Common myeloid progenitor, CD34-positive (primary cell): ENCODE results near the gene DDX10.

Source experiments
- CTCF ChIA-PET: fragments of 350-600 bp; sonication (Branson Sonifier 250); formaldehyde crosslinking; loops from one replicate; lab custom pipeline; 2021; ENCODE audit warnings: antibody characterized with exemption; lab: Charles Lee
- POLR2A ChIA-PET: fragments of 350-600 bp; sonication (Branson Sonifier 250); formaldehyde crosslinking; loops from one replicate; lab custom pipeline; 2021; ENCODE audit warnings: antibody characterized with exemption; lab: Charles Lee
- DNase-seq, 3 donors: peaks; one replicate each; pipeline versions ENCODE4 v3.0.0 to v3.0.0-alpha.2; 2013
- H3K27ac ChIP-seq, 2 experiments: 1 replicate in 1 of 2; 2 replicates in 1 of 2; pipeline ENCODE4 v1.7.0; 2013; ENCODE audit warnings: inconsistent platforms in 2 of 2, low read length in 2 of 2, mild to moderate bottlenecking in 2 of 2, low read depth in 1 of 2, moderate library complexity in 1 of 2; ENCODE audit not compliant: severe bottlenecking in 2 of 2, insufficient read depth in 1 of 2, poor library complexity in 1 of 2
- H3K27me3 ChIP-seq, 5 experiments: replicated peaks in 2 of 5; 1 replicate in 3 of 5; 2 replicates in 2 of 5; pipeline versions ENCODE4 v1.6.1 to v1.7.0; 2013; ENCODE audit warnings: low read length in 4 of 5, mild to moderate bottlenecking in 2 of 5, moderate library complexity in 2 of 5, inconsistent platforms in 1 of 5; ENCODE audit not compliant: insufficient read depth in 5 of 5, control insufficient read depth in 4 of 5
- H3K36me3 ChIP-seq, 4 experiments: 1 replicate in 2 of 4; 2 replicates in 2 of 4; pipeline versions ENCODE4 v1.6.1 to v1.7.0; 2013; ENCODE audit warnings: low read length in 3 of 4, control low read depth in 1 of 4, mild to moderate bottlenecking in 1 of 4; ENCODE audit not compliant: control insufficient read depth in 4 of 4, insufficient read depth in 4 of 4
- H3K4me1 ChIP-seq, 4 experiments: 1 replicate in 3 of 4; 2 replicates in 1 of 4; pipeline versions ENCODE4 v1.6.1 to v1.7.1; 2013; ENCODE audit warnings: low read length in 3 of 4, mild to moderate bottlenecking in 3 of 4, control low read depth in 1 of 4, inconsistent platforms in 1 of 4, moderate library complexity in 1 of 4; ENCODE audit not compliant: control insufficient read depth in 4 of 4, insufficient read depth in 4 of 4; ENCODE audit errors: control extremely low read depth in 1 of 4
- H3K4me3 ChIP-seq, 7 experiments: 1 replicate in 4 of 7; 2 replicates in 3 of 7; pipeline versions ENCODE4 v1.5.1 to v1.7.0; 2013; ENCODE audit warnings: mild to moderate bottlenecking in 7 of 7, low read length in 6 of 7, moderate library complexity in 6 of 7, inconsistent platforms in 2 of 7, low read depth in 2 of 7, control low read depth in 1 of 7; ENCODE audit not compliant: insufficient read depth in 4 of 7, control insufficient read depth in 1 of 7; ENCODE audit errors: extremely low read depth in 1 of 7
- H3K9me3 ChIP-seq, 5 experiments: 1 replicate in 4 of 5; 2 replicates in 1 of 5; pipeline versions ENCODE4 v1.6.1 to v1.7.1; 2013; ENCODE audit warnings: low read length in 4 of 5, mild to moderate bottlenecking in 2 of 5, inconsistent platforms in 1 of 5, low read depth in 1 of 5, moderate library complexity in 1 of 5; ENCODE audit not compliant: control insufficient read depth in 4 of 5, insufficient read depth in 2 of 5; ENCODE audit errors: control extremely low read depth in 1 of 5
- WGBS: methylation state at CpG from one replicate; pipeline ENCODE4 v1.1.5; 2013; ENCODE audit not compliant: insufficient coverage; 5-methylcytosine and 5-hydroxymethylcytosine counted together

The DDX10 gene

GRCh38 chr11:108939135-108939534, 274.3 kb downstream of the DDX10 start:
- ChIA-PET POLR2A (no interaction called here), CTCF (interaction anchor here (1.2 kb wide), 1 partner anchor 9 kb away, joined by 3 read pairs; no protein-coding TSS in a partner anchor)
- Histone ChIP-seq H3K4me1 (no peaks in the 10 kb centered on the region), H3K36me3 (peaks cover 4 to 17% (median 7%) of the 10 kb centered on the region in 4 experiments), H3K27ac (no peak overlapping the region), H3K27me3 (no peaks in the 10 kb centered on the region), H3K9me3 (no peaks in the 10 kb centered on the region), H3K4me3 (no peak overlapping the region)
- no CpG with 5 or more reads among the region's 1 CpG for WGBS
- DNase-seq: no peak

GRCh38 chr11:108943853-108944252, 279.0 kb downstream of the DDX10 start:
- POLR2A ChIA-PET: no interaction called here
- Histone ChIP-seq H3K4me3 (no peak overlapping the region), H3K27me3 (no peaks in the 10 kb centered on the region), H3K4me1 (no peaks in the 10 kb centered on the region), H3K36me3 (peaks cover 4 to 19% (median 7%) of the 10 kb centered on the region in 4 experiments), H3K9me3 (peaks cover 0 to 5% (median 2%) of the 10 kb centered on the region in 5 experiments), H3K27ac (no peak overlapping the region)
- no CpG with 5 or more reads among the region's 4 CpGs for WGBS
- CTCF ChIA-PET: no interaction called here
- no peak for DNase-seq

DNA sequence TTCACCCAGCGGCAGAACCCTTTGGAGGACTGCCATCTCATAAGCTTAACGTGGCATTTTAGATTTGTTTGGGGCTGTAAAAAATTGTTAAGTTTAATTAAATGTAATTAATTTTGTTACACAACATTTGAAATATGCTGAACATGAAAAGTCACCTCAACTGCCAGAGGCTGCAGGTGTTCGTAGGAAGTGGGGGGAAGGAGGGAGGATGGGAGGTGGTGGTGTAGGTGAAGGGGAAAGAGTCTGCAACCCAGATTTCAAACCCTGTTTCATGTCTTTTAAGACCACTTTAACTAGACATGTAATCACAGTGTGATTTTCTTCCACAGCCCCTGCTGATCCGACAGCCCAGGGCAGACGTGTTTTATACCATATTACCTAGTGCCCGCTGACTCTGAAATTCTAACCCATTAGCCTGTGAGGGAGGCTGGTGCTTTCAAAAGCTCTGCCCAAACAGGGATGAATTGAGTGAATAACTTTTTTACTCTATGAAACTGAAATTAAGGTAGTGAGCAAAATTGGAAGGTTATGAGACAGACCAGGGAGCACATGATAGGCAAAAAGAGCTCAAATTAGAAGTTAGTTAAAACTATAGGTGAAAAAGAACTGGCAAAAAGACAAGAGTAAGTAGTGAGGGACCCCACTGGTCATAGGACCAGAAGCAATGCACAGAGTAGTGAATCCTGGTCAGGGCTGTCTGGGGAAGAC, 279.8 kb downstream of the DDX10 start:
- WGBS: 100% methylated on average over 3 of the region's 6 CpGs
- ChIA-PET CTCF (no interaction called here), POLR2A (no interaction called here)
- no peak overlapping the region for H3K4me3 ChIP-seq
- no peak for DNase-seq
- H3K9me3 ChIP-seq: peaks cover 0 to 5% (median 2%) of the 10 kb centered on the region in 5 experiments
- no peaks in the 10 kb centered on the region for H3K4me1 ChIP-seq
- H3K27me3 ChIP-seq: no peaks in the 10 kb centered on the region
- H3K27ac ChIP-seq: no peak overlapping the region
- H3K36me3 ChIP-seq: peaks cover 4 to 18% (median 7%) of the 10 kb centered on the region in 4 experiments

DNA sequence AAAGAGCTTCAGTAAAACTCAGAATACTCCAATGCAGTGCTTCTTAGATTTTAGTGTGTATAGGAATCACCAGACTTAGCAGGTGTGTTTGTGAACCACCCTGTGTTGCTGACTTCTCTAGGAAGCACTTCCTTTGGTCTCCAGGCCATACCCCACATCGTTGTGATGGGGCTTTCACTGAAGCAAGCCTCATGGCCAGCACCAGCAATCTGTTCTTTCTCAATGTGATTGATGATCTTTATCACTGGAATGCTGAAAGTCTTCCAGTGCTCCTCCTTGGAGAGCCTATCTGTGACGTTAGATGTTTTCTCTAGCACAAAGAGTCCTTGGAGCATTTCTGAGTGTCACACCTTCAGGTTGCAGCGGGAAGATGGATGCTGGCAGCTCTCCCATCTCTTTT, 280.5 kb downstream of the DDX10 start:
- Histone ChIP-seq H3K4me1 (no peaks in the 10 kb centered on the region), H3K9me3 (peaks cover 0 to 5% (median 2%) of the 10 kb centered on the region in 5 experiments), H3K36me3 (peaks cover 2 to 13% (median 2%) of the 10 kb centered on the region in 4 experiments), H3K27ac (no peak overlapping the region), H3K27me3 (no peaks in the 10 kb centered on the region), H3K4me3 (no peak overlapping the region)
- ChIA-PET POLR2A (no interaction called here), CTCF (no interaction called here)
- WGBS: 93% methylated on average over 3 of the region's 3 CpGs
- no peak for DNase-seq

DNA sequence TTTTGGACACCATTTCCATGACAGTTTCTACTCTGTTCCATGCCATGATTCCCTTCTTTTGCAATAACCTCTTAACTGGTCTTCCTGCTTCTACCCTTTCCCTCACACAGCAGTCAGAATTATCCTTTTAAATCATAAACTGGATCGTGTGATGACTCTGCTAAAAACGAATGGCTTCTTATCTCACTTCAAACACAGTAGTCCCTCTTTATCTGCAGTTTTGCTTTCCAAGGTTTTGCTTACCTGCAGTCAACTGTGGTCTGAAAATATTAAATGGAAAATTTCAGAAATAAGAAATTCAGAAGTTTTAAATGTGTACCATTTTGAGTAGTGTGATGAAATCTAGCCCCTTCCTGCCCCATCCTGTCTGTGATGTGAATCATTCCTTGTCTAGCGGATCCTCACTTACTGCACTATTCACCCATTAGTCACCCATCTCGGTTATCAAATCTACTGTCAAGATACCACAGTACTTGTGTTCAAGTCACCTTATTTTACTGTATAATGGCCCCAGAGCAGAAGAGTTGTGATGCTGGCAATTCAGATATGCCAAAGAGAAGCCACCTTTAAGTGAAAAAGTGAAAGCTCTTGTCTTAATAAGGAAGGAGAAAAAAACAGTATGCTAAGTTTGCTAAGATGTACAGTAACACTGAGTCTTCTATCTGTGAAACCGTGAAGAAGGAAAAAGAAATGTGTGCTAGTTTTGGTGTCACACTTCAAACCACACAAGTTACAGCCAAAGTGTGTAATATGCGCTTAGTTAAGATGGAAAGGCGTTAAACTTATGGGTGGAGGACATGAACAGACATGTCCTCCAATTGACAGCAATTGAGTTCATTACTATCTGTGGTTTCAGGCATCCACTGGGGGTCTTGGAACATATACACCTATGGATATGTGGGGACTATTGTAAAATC, 283.0 kb downstream of the DDX10 start:
- no peaks in the 10 kb centered on the region for H3K27me3 ChIP-seq
- peaks cover 0 to 5% (median 2%) of the 10 kb centered on the region in 5 experiments for H3K9me3 ChIP-seq
- no peak for DNase-seq
- no peak overlapping the region for H3K27ac ChIP-seq
- CTCF ChIA-PET: interaction anchor here (0.9 kb wide), 1 partner anchor 8 kb away, joined by 3 read pairs; no protein-coding TSS in a partner anchor
- 100% methylated on average over 1 of the region's 7 CpGs for WGBS
- H3K4me1 ChIP-seq: no peaks in the 10 kb centered on the region
- H3K4me3 ChIP-seq: no peak overlapping the region
- POLR2A ChIA-PET: no interaction called here
- peaks cover 0 to 4% (median 0%) of the 10 kb centered on the region in 4 experiments for H3K36me3 ChIP-seq

GRCh38 chr11:108958368-108959104, 293.7 kb downstream of the DDX10 start:
- Histone ChIP-seq H3K4me1 (peaks cover 0 to 2% (median 0%) of the 10 kb centered on the region in 4 experiments), H3K36me3 (no peaks in the 10 kb centered on the region), H3K4me3 (no peak overlapping the region), H3K27me3 (no peaks in the 10 kb centered on the region), H3K9me3 (peaks cover 0 to 2% (median 0%) of the 10 kb centered on the region in 5 experiments), H3K27ac (no peak overlapping the region)
- no peak for DNase-seq
- CTCF ChIA-PET: no interaction called here
- 98% methylated on average over 7 of the region's 7 CpGs for WGBS
- POLR2A ChIA-PET: no interaction called here
